ENCODE data around the gene RNF19B. TPM values are rescaled to one million over a fixed set of nuclear protein-coding genes. Genes with fewer than 3 reads are reported as not detected.

RNF19B gene
- total and polyA plus RNA-seq, 2 of the 13 experiments (the other 11 are each of a cell fraction or from before 2014, with no cell fraction given): 15.3 to 22.5 TPM

DNA sequence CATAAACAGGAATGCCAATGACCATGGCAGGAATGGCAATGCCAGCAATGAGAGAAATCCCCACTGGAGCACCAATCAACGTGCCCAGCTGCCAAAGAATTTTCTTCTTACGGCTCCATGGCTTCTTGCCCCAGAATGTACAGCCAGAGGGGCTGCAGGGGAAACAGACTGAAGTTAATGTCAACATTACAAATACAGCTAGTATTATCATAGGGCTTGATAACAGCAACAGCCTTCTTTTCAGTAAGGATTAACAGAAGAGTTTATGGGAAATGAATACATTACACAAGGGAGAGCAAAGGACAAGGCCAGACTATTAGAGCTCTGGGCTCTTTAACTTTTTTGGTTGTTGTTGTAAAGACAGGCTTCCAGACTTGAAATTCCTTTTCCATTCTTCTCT, 18.2 kb downstream of the RNF19B start (continued):
- TF ChIP-seq, protein P1, sequence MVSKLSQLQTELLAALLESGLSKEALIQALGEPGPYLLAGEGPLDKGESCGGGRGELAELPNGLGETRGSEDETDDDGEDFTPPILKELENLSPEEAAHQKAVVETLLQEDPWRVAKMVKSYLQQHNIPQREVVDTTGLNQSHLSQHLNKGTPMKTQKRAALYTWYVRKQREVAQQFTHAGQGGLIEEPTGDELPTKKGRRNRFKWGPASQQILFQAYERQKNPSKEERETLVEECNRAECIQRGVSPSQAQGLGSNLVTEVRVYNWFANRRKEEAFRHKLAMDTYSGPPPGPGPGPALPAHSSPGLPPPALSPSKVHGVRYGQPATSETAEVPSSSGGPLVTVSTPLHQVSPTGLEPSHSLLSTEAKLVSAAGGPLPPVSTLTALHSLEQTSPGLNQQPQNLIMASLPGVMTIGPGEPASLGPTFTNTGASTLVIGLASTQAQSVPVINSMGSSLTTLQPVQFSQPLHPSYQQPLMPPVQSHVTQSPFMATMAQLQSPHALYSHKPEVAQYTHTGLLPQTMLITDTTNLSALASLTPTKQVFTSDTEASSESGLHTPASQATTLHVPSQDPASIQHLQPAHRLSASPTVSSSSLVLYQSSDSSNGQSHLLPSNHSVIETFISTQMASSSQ (IDR thresholded peaks at IDR 0.05; ENCODE audit: low read depth): no peak
- TF ChIP-seq, protein P1 (CRISPR knock-in tag; IDR thresholded peaks at IDR 0.05; ENCODE audit: borderline replicate concordance): peak; percentile 58; the same call in 1 of the 2 replicates
- TF ChIP-seq BCL6 (CRISPR knock-in tag; IDR thresholded peaks at IDR 0.05) (peak; percentile 52; the same call in 1 of the 2 replicates), MEIS2 (CRISPR knock-in tag; IDR thresholded peaks at IDR 0.05) (no peak), NCOA2 (CRISPR knock-in tag; IDR thresholded peaks at IDR 0.05) (peak; percentile 89), SIN3B (IDR thresholded peaks at IDR 0.05; ENCODE audit: low read length) (no peak), ZNF761 (CRISPR knock-in tag; conservative IDR thresholded peaks at IDR 0.05) (no peak), YEATS2 (CRISPR knock-in tag; IDR thresholded peaks at IDR 0.05; ENCODE audit: borderline replicate concordance) (no peak), ZFP36L2 (CRISPR knock-in tag; IDR thresholded peaks at IDR 0.05) (no peak), ZNF256 (CRISPR knock-in tag; conservative IDR thresholded peaks at IDR 0.05) (no peak), RXRA (CRISPR knock-in tag; IDR thresholded peaks at IDR 0.05) (no peak), SRF (IDR thresholded peaks at IDR 0.05; ENCODE audit: low read depth, low read length) (no peak), CREB1 (IDR thresholded peaks at IDR 0.05) (no peak), CREB1 (CRISPR knock-in tag; IDR thresholded peaks at IDR 0.05) (peak; percentile 41; the same call in 1 of the 2 replicates), NKX3-1 (CRISPR knock-in tag; IDR thresholded peaks at IDR 0.05) (no peak), ZNF589 (CRISPR knock-in tag; conservative IDR thresholded peaks at IDR 0.05) (no peak), POLR2G (IDR thresholded peaks at IDR 0.05; ENCODE audit: low read depth, low read length) (no peak)
- TF ChIP-seq, protein P2, sequence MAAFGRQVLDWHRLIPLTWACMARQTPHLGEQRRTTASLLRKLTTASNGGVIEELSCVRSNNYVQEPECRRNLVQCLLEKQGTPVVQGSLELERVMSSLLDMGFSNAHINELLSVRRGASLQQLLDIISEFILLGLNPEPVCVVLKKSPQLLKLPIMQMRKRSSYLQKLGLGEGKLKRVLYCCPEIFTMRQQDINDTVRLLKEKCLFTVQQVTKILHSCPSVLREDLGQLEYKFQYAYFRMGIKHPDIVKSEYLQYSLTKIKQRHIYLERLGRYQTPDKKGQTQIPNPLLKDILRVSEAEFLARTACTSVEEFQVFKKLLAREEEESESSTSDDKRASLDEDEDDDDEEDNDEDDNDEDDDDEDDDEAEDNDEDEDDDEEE (CRISPR knock-in tag; IDR thresholded peaks at IDR 0.05): no peak
- TF ChIP-seq, protein P3, sequence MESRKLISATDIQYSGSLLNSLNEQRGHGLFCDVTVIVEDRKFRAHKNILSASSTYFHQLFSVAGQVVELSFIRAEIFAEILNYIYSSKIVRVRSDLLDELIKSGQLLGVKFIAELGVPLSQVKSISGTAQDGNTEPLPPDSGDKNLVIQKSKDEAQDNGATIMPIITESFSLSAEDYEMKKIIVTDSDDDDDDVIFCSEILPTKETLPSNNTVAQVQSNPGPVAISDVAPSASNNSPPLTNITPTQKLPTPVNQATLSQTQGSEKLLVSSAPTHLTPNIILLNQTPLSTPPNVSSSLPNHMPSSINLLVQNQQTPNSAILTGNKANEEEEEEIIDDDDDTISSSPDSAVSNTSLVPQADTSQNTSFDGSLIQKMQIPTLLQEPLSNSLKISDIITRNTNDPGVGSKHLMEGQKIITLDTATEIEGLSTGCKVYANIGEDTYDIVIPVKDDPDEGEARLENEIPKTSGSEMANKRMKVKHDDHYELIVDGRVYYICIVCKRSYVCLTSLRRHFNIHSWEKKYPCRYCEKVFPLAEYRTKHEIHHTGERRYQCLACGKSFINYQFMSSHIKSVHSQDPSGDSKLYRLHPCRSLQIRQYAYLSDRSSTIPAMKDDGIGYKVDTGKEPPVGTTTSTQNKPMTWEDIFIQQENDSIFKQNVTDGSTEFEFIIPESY (CRISPR knock-in tag; IDR thresholded peaks at IDR 0.05): no peak
- TF ChIP-seq, protein P4, sequence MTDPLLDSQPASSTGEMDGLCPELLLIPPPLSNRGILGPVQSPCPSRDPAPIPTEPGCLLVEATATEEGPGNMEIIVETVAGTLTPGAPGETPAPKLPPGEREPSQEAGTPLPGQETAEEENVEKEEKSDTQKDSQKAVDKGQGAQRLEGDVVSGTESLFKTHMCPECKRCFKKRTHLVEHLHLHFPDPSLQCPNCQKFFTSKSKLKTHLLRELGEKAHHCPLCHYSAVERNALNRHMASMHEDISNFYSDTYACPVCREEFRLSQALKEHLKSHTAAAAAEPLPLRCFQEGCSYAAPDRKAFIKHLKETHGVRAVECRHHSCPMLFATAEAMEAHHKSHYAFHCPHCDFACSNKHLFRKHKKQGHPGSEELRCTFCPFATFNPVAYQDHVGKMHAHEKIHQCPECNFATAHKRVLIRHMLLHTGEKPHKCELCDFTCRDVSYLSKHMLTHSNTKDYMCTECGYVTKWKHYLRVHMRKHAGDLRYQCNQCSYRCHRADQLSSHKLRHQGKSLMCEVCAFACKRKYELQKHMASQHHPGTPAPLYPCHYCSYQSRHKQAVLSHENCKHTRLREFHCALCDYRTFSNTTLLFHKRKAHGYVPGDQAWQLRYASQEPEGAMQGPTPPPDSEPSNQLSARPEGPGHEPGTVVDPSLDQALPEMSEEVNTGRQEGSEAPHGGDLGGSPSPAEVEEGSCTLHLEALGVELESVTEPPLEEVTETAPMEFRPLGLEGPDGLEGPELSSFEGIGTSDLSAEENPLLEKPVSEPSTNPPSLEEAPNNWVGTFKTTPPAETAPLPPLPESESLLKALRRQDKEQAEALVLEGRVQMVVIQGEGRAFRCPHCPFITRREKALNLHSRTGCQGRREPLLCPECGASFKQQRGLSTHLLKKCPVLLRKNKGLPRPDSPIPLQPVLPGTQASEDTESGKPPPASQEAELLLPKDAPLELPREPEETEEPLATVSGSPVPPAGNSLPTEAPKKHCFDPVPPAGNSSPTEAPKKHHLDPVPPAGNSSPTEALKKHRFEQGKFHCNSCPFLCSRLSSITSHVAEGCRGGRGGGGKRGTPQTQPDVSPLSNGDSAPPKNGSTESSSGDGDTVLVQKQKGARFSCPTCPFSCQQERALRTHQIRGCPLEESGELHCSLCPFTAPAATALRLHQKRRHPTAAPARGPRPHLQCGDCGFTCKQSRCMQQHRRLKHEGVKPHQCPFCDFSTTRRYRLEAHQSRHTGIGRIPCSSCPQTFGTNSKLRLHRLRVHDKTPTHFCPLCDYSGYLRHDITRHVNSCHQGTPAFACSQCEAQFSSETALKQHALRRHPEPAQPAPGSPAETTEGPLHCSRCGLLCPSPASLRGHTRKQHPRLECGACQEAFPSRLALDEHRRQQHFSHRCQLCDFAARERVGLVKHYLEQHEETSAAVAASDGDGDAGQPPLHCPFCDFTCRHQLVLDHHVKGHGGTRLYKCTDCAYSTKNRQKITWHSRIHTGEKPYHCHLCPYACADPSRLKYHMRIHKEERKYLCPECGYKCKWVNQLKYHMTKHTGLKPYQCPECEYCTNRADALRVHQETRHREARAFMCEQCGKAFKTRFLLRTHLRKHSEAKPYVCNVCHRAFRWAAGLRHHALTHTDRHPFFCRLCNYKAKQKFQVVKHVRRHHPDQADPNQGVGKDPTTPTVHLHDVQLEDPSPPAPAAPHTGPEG (CRISPR knock-in tag; IDR thresholded peaks at IDR 0.05): no peak
